ENCODE measurements around the gene TRMT13. TPM values are rescaled to one million over a fixed set of nuclear protein-coding genes. Genes with fewer than 3 reads are reported as not detected.

TRMT13 gene
- total RNA-seq (2016; rRNA removed; fragmentation: Illumina TruSeq; extraction: Trizol) (12.4 and 15.6 TPM in 2 replicates), polyA plus RNA-seq (2011; rRNA removed) (9.3 and 10.0 TPM in 2 replicates), polyA minus RNA-seq (2011; rRNA and poly(A)+ RNA removed; ENCODE audit: low replicate concordance) (1.7 and 3.2 TPM in 2 replicates), Bru-seq, nascent RNA (percentile 79 among the genes with signal in this experiment), BruChase-seq, experiment 1, labeled RNA remaining after a 6-hour chase (percentile 80 among the genes with signal in this experiment), BruChase-seq, experiment 2, labeled RNA remaining after a 2-hour chase (percentile 85 among the genes with signal in this experiment)
- 1.3 and 1.5 TPM in 2 replicates for total RNA-seq (2016; cell fraction: cytosol; rRNA removed; fragmentation: Illumina TruSeq; extraction: Trizol; ENCODE audit: low read depth)
- total RNA-seq (2016; cell fraction: insoluble cytoplasmic fraction; rRNA removed; fragmentation: Illumina TruSeq; extraction: Trizol) = 12.8 and 17.2 TPM in 2 replicates
- total RNA-seq (2016; cell fraction: membrane; rRNA removed; fragmentation: Illumina TruSeq; extraction: Trizol) = 2.2 and 3.6 TPM in 2 replicates
- total RNA-seq (2016; cell fraction: nucleus; rRNA removed; fragmentation: Illumina TruSeq; extraction: Trizol) = 23.2 and 26.0 TPM in 2 replicates
- 1.4 and 2.1 TPM in 2 replicates for polyA plus RNA-seq (2011; cell fraction: cytosol; rRNA removed)
- polyA plus RNA-seq (2011; cell fraction: nucleus; rRNA removed) = 12.4 and 19.0 TPM in 2 replicates
- polyA plus RNA-seq (2012) = 9.4 and 9.9 TPM in 2 replicates
- 0.52 and 0.58 TPM in 2 replicates for polyA plus RNA-seq (2016; cell fraction: cytosol; fragmentation: Illumina TruSeq; extraction: Trizol; ENCODE audit: low read depth)
- polyA plus RNA-seq (2016; cell fraction: insoluble cytoplasmic fraction; fragmentation: Illumina TruSeq; extraction: Trizol; ENCODE audit: low read depth) = 13.6 and 15.3 TPM in 2 replicates
- 1.7 and 3.0 TPM in 2 replicates for polyA plus RNA-seq (2016; cell fraction: membrane; fragmentation: Illumina TruSeq; extraction: Trizol; ENCODE audit: low read depth)
- polyA plus RNA-seq (2016; cell fraction: nucleus; fragmentation: Illumina TruSeq; extraction: Trizol; ENCODE audit: insufficient read depth, low read depth) = 30.9 and 31.7 TPM in 2 replicates
- polyA minus RNA-seq (2011; cell fraction: cytosol; rRNA and poly(A)+ RNA removed) = 3.6 TPM in 2 replicates
- 43.8 and 51.6 TPM in 2 replicates for polyA minus RNA-seq (2011; cell fraction: nucleus; rRNA and poly(A)+ RNA removed)
- long read RNA-seq, experiment 1, partial matches to known transcripts = 1 of 5 reads
- long read RNA-seq, experiment 1, other reads (novel, unspliced or antisense) = 2 of 5 reads
- long read RNA-seq, experiment 2, partial matches to known transcripts = 0 of 14 reads
- long read RNA-seq, experiment 2, other reads (novel, unspliced or antisense) = 14 of 14 reads

GRCh38 chr1:100132566-100133477 is at the start of gene TRMT13, which contains the start of gene SASS6:
TRMT13 (plus strand) TSS chr1:100133163; CDS start chr1:100133169, 6 bp downstream.
SASS6 (minus strand) TSS chr1:100132930; CDS start chr1:100132814, 116 bp downstream.
- ATAC-seq (peak; percentile 94), FAIRE-seq (peak; percentile 72), DNase-seq (ENCODE audit: low spot score) (peak; percentile 97)
- H2AFZ ChIP-seq (ENCODE audit: low read length) = peak within 1 kb of the TSS; percentile 67
- H3K4me3 ChIP-seq (replicated peaks in 1 of 3; ENCODE audit: insufficient read depth in 1 of 3, low read depth in 2 of 3, low read length in 3 of 3) = peak within 1 kb of the TSS; percentile 82 to 97 (median 95)
- intact Hi-C loops (cut with micrococcal nuclease; ENCODE audit: unreplicated experiment) (loop anchor here (2.0 to 10.0 kb wide), 5 partner anchors 94 to 324 kb away; partner anchors contain the start of genes CDC14A, RTCA and SLC35A3), in situ Hi-C loops (cut with HindIII; ENCODE audit: extremely low pct_ligation_motif_present, low pct_unique_long_range_greater_than_20kb) (no loop called here)
- peaks cover 6 to 11% of the 10 kb centered on the region in 2 experiments; a peak in 4 of 5 replicates for H3K36me3 ChIP-seq (replicated peaks in 1 of 2; ENCODE audit: control insufficient read depth in 1 of 2, insufficient read depth in 2 of 2, low read length in 2 of 2)
- H3K9ac ChIP-seq (ENCODE audit: insufficient read depth, low read depth, low read length) = peak within 1 kb of the TSS; percentile 81
- peaks cover 40% of the 10 kb centered on the region for H3K4me1 ChIP-seq (ENCODE audit: insufficient read depth, low read length)
- POLR2A ChIA-PET = interaction anchor here (0.6 to 1.2 kb wide), 6 partner anchors 11 to 366 kb away, joined by 3 to 10 read pairs (median 4); partner anchors contain the start of genes DBT, FRRS1, RTCA and SLC35A3
- CTCF ChIA-PET (ENCODE audit: low intra/inter-chr PET ratio, low total read pairs) = no interaction called here
- H3K27me3 ChIP-seq (ENCODE audit: control insufficient read depth in 1 of 2, insufficient read depth in 2 of 2, low read length in 2 of 2) = no peaks in the 10 kb centered on the region
- no TSS peak for BruUV-seq (replicated peaks)
- H3K9me3 ChIP-seq (ENCODE audit: low read length) = no peaks in the 10 kb centered on the region
- peaks cover 62% of the 10 kb centered on the region for H3K79me2 ChIP-seq (ENCODE audit: insufficient read depth, low read length)
- under 1% methylated on average over 47 of the region's 57 CpGs for WGBS (ENCODE audit: low lambda C conversion rate)
- H4K20me1 ChIP-seq (ENCODE audit: insufficient read depth, low read length) = no peaks in the 10 kb centered on the region
- H3K4me2 ChIP-seq (ENCODE audit: low read depth, low read length) = peak within 1 kb of the TSS; percentile 80
- peak within 1 kb of the TSS; percentile 87 for H3K27ac ChIP-seq (ENCODE audit: extremely low read length, insufficient read depth, low read length)
- TF ChIP-seq TFAP4 (IDR thresholded peaks at IDR 0.05; ENCODE audit: borderline replicate concordance, low read depth) = peak; percentile 41; the same call in 1 of the 2 replicates
- 0 out of 2 replicates have a peak, but pooled peaks have one; percentile 31 for TF ChIP-seq KLF9 (CRISPR knock-in tag; IDR thresholded peaks at IDR 0.05; ENCODE audit: low read depth)
- no peak for TF ChIP-seq ZC3H13 (CRISPR knock-in tag; IDR thresholded peaks at IDR 0.05)
- peak; percentile 79 for TF ChIP-seq ZEB1 (IDR thresholded peaks at IDR 0.05; ENCODE audit: insufficient replicate concordance, low read depth)
- no peak for TF ChIP-seq CAMTA2 (CRISPR knock-in tag; IDR thresholded peaks at IDR 0.05; ENCODE audit: borderline replicate concordance)
- peak; percentile 94 for TF ChIP-seq HBP1 (CRISPR knock-in tag; IDR thresholded peaks at IDR 0.05; ENCODE audit: low read depth)
- TF ChIP-seq MNT (IDR thresholded peaks at IDR 0.05) = peak; percentile 72; the same call in 1 of the 2 replicates
- peak; percentile 92; the same call in 1 of the 2 replicates for TF ChIP-seq REPIN1 (CRISPR knock-in tag; IDR thresholded peaks at IDR 0.05; ENCODE audit: borderline replicate concordance, low read depth)
- peak; percentile 55; the same call in 1 of the 2 replicates for TF ChIP-seq SP2 (CRISPR knock-in tag; IDR thresholded peaks at IDR 0.05)
- TF ChIP-seq NFIB (CRISPR knock-in tag; IDR thresholded peaks at IDR 0.05; ENCODE audit: borderline replicate concordance) = no peak
- TF ChIP-seq GTF2F1 (IDR thresholded peaks at IDR 0.05; ENCODE audit: low read length) = no peak
- TF ChIP-seq NRL (CRISPR knock-in tag; IDR thresholded peaks at IDR 0.05; ENCODE audit: borderline replicate concordance) = peak; percentile 76; the same call in 1 of the 2 replicates
- TF ChIP-seq ZNF143 (CRISPR knock-in tag; IDR thresholded peaks at IDR 0.05) = peak; percentile 89
- TF ChIP-seq ZNF672 (CRISPR knock-in tag; IDR thresholded peaks at IDR 0.05) = no peak

Measured in HepG2 (cell line).